ENCODE measurements around the gene STMN1.

The STMN1 gene

DNA sequence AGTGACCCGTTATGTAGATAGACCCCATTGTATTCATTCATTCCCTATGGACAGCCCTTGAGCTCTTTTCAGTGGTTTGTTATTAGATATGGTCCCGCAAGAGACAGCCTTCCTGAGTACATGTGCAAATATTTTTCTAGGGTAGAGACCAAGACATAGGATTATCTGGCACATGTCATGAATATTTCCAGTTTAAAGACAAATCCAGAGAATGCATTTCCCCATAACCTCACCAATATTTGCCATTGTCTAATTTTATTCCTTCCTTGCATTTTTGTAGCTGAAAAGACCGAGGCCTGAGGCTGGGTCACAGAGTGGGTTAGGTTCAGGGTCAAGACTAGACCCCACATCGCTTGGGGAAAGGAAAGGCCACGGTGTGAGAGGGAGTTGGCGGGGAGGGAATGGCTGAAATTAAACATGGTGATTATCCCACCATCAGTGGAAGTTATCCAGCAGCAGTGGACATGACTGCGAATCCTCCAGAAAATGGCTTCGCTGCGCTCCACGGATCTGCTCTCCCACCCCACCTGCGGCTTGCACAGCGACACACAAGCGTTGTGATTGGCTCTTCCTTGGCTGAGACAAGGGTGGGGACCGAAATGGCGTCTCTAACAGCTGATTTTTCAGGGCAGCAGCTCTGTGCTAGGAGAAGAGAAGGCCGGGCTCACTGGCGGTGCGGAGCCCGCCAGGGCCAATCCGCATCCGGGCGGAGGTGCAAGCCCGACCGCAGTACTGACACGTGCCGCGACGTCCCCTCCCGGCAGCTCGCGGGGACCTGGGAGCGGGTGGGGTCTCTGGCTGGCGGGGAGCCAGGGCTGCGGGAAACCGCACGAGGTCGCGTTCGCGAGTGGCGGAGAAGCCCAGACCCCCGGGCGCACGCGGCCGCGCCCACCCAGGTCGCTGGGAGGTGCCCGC, 16.1 kb upstream of the STMN1 start:
- peak in 1 of 2 experiments; percentile 19 for DNase-seq (ENCODE audit: low read depth in 2 of 2)

- DNase-seq (ENCODE audit: low read depth in 2 of 2), result no peak
Observed at GRCh38 chr1:25918615-25919014, 12.4 kb upstream of the STMN1 start.

DNA sequence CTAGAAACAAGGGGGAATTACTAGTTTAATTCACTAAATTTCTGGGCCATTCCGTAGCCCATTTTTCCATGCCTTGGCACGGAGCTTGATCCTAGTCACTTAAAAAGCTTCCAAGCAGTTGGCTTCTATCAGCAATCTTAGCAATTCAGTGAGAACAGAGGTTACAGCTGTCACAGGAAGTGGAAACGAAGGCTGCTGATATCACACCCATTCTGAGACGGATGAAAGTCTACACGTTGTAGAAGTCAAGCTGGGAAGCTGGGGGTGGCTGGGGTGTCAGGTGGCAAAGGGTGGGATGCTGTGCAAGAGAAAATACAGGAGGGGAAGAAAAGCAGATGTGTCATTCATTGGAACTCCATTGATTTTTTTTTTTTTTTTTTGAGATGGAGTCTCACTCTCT, 11.8 kb upstream of the STMN1 start:
- no peak for DNase-seq (ENCODE audit: low read depth in 2 of 2)

DNA sequence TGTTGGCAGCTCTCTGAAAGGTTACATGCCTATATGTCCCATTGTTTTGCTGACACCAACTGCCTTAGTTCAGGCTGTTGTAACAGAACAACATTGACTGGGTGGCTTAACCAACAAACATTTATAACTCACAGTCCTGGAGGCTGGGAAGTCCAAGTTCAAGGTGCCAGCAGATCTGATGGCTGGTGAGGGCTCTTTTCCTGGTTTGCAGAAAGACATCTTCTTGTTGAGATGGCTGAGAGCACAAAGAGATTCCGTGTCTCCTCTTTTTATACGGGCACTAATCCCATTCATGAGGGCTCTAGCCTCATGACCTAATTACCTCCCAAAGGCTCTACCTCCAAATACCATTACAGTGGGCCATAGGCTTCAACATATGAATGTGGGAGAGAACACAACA, 10.2 kb upstream of the STMN1 start:
- DNase-seq (ENCODE audit: low read depth in 2 of 2), result no peak

DNA sequence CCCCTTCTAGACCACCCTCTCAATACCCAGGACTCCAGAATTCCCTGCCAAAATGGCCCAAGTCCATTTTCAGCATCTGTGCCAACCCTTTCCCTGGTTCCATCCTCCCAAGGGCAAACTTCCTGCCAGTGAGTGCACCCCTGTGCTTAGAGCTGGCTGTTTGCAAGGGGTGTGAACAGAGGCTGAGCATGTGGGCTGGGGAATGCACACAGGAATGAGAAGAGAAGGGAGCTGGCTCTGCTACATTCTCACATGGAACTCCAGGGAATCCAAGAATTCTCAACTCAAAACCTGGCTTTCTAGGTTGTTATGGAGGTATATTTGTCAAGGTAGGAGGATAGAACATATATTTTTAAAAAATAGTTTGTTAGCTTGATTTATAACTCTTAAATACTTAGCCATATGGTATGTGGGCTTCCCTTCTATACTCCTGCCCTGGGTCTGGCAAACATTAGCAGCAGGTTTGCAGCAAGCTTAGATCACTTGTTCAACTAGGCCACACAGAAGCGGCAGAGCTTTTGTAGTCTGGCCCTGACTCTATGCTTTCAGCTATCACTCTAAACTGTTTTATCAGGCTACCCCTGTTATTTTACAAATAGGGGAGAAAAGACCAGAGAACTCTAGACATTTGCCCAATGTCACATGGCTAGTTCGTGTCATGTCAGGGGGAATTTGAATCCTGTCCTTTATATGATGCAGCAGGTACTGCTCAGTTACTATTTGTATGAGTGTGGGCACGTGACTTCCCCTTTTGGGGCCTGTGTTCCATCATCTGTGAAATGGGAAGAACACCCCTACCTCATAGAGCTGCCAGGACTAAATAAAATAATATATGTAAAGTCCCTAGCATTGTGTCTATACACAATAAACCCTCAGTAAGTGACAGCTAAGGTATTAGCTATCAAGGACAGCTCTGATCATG, 8.1 kb upstream of the STMN1 start:
- DNase-seq (ENCODE audit: low read depth in 2 of 2), result no peak

- no peak for DNase-seq (ENCODE audit: low read depth in 2 of 2)
Observed at GRCh38 chr1:25913206-25913605, 7.0 kb upstream of the STMN1 start.

- DNase-seq (ENCODE audit: low read depth in 2 of 2), result no peak
Observed at GRCh38 chr1:25912076-25912831, 6.0 kb upstream of the STMN1 start.

DNA sequence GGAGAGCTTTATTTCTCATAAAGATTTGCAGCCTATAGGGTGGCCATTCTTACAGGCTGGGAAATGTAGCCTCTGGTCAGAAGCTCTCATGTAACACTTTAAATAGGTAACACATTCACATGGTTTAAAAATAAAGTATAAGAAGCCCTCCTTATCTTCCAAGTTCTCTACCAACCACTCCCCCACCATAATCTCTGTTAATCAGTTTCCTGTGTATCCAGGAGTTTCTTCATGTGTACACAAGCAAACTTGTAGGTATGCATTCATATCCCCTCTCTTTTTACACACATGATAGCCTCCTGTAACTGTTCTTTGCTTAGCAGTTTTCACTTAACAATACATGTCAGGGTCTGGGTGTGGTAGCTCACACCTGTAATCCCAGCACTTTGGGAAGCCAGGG, 4.9 kb upstream of the STMN1 start:
- no peak for DNase-seq (ENCODE audit: low read depth in 2 of 2)

GRCh38 chr1:25909040-25909439, 2.8 kb upstream of the STMN1 start:
- no peak for DNase-seq (ENCODE audit: low read depth in 2 of 2)

DNA sequence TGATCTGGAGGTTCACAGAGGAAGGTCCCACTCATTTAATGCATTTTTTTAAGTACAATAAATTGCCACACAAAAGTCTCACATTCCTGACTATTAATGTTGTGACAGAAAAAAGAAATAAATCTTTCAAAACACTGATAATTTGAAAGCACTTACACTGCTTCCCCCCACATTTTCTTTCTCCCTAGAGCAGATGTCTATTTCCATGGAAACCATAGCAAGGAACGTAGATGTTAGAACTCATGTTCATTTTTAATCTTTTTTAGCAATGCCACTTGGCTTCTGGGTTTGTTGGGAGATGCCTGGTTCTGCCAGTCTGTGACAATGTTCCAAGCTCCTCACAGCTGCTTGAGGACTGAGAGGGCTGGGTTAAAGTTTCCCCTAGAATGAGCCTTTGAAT, 1.9 kb upstream of the STMN1 start:
- DNase-seq (ENCODE audit: low read depth in 2 of 2), result no peak

DNA sequence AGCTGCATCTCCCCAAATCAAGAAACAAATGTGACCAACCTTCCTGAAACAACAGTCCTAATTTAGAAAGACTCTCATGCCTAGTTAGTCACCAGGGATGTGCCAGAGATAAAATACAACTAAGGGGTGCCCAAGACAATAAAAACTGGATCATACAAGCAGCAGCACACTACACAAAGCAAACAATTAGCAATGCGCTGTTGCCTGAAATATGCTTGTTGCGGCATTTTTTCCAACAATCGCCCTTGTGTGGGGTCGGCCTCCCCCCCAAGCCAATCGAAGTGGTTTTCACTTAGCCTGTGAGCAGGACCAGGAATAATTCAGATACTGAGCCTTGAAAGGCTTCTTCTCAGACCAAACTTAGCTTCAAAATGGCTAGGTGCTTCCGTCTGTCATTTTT, 1.4 kb upstream of the STMN1 start:
- no peak for DNase-seq (ENCODE audit: low read depth in 2 of 2)

GRCh38 chr1:25906644-25907300, 553 bp upstream of the STMN1 start:
- no peak for DNase-seq (ENCODE audit: low read depth in 2 of 2)

GRCh38 chr1:25904943-25905679, 1.1 kb downstream of the STMN1 start:
- peak; percentile 83 to 98 for DNase-seq (ENCODE audit: low read depth in 2 of 2)

- no peak for DNase-seq (ENCODE audit: low read depth in 2 of 2)
Observed at GRCh38 chr1:25903986-25904385, 2.2 kb downstream of the STMN1 start.

DNA sequence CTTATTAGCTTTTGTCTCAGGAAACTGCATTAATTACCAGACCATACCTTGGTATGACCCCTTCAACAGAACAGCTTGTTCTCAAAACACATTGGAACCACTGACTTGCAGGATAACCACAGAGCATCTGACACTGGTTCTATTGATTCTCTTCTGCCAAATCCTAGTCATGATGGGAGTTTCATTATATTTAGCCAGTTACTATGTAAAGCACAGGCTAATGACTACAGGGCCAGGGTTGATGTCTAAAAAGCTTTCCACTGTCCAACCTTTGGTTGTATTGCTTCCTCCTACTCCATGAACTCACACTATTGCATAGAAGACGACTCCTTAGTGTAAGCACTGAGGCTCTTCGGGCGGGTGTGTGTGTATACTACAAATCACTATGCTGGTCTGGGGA, 3.8 kb downstream of the STMN1 start:
- no peak for DNase-seq (ENCODE audit: low read depth in 2 of 2)

- no peak for DNase-seq (ENCODE audit: low read depth in 2 of 2)
Observed at GRCh38 chr1:25900219-25900618, 6.0 kb downstream of the STMN1 start.

- DNase-seq (ENCODE audit: low read depth in 2 of 2), result no peak
Observed at GRCh38 chr1:25899792-25900191, 6.4 kb downstream of the STMN1 start.

GRCh38 chr1:25898223-25899015, 7.8 kb downstream of the STMN1 start:
- no peak for DNase-seq (ENCODE audit: low read depth in 2 of 2)

DNA sequence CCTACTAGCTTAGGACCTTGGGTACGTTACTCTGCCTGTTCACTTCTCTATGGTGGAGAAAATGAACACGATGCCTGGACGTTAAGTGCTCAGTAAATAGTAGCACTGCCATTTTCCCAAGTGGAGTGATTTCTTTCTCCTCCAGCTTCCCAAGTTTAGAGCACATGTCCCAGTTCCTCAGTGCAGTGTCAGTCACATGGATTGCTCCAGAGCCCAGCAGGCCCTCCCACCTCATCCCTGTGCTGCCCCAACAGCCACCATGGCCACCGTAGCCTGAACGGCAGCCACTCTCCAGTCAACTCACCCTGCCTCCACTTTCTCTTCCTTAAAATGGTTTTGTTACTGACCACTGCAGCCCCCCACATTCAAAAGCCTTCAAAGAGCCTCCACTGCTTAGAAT, 8.5 kb downstream of the STMN1 start:
- DNase-seq (ENCODE audit: low read depth in 2 of 2), result no peak

DNA sequence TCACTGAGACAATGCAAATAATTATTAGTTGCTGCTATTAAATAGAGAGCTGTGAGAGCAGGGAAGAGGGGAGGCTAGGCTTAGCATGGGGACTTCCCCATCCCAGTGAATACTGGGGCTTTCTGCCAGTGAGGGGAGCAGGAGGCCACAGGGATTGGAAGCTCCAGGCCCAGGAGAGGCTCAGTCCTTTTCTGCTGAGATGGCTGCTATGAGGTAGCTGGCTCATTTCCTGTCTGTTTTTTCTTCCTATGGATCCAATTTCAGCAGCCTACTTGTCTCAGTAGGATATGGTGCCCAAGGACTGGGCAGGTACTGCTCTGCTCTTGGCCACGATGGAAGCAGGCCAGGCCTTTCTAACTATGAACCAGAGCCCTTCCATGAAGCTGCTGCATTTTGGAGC, 10.0 kb downstream of the STMN1 start:
- DNase-seq (ENCODE audit: low read depth in 2 of 2), result no peak

Data from stimulated activated CD4-positive, alpha-beta T cell treated with anti-CD3 and anti-CD28 coated beads, Interleukin-12 subunit alpha, Interleukin-12 subunit beta, amount 100 ng/mL, for 24 hours (primary cell).